Measurements from ENCODE around the gene UGT1A10. TPM values are rescaled to one million over a fixed set of nuclear protein-coding genes. Genes with fewer than 3 reads are reported as not detected.

The UGT1A10 gene
- total RNA-seq, 1 experiment from 2014 or later: not detected

- no peak for TF ChIP-seq CTCF (conservative IDR thresholded peaks at IDR 0.05; ENCODE audit: low read depth, low read length)
- TF ChIP-seq EZH2 (IDR thresholded peaks at IDR 0.05; ENCODE audit: borderline replicate concordance, low read depth, low read length, poor library complexity, severe bottlenecking): no peak
- ChIA-PET POLR2A (ENCODE audit: low non-redundant PET) (no interaction called here), CTCF (no interaction called here)
- intact Hi-C loops (cut with micrococcal nuclease; ENCODE audit: unreplicated experiment): no loop called here
- BruUV-seq (replicated peaks): no TSS peak
- Histone ChIP-seq H3K27ac (ENCODE audit: low read depth, low read length, poor library complexity, severe bottlenecking) (no peak overlapping the region), H3K4me3 (ENCODE audit: low read depth, low read length, poor library complexity, severe bottlenecking) (no peak overlapping the region), H3K9me3 (ENCODE audit: low read depth, low read length, poor library complexity, severe bottlenecking) (no peaks in the 10 kb centered on the region), H3K36me3 (ENCODE audit: insufficient read depth, low read length, poor library complexity, severe bottlenecking) (no peaks in the 10 kb centered on the region), H3K4me1 (ENCODE audit: insufficient read depth, low read length, poor library complexity, severe bottlenecking) (no peaks in the 10 kb centered on the region), H3K27me3 (replicated peaks; ENCODE audit: insufficient read depth, low read depth, low read length, poor library complexity) (no peaks in the 10 kb centered on the region)
- no peak for DNase-seq (ENCODE audit: low spot score)
Measured at GRCh38 chr2:233803994-233804393, 167.7 kb downstream of the UGT1A10 start.

DNA sequence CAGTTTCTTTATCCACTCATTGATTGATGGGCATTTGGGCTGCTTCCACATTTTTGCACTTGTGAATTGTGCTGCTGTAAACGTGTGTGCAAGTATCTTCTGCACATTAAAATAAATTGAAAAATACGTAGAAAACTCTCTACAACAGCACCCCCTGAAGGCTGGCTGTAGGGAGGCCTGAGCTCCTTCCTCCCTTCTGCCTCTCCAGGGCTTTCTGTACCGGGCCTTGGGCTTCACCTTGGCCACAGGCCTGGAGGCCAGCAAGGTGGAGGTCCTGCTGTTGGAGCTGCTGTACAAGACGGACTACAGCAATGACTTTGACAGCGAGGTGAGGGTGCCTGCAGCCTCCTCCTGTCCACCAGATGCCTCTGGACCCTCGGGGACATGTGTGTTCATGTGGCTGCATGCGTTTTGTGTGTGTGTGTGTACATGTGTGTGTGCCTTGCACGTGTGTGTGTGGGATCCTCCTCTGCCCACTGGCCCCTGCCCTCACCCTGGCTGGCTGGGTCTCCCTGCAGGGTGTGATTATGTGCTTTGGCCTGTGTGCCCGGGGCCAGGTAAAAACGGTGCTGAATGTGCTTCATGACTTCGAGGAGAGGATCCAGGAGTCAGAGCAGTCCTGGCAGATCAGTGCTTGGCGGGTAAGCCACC lies 171.1 kb downstream of the UGT1A10 start:
- no TSS peak for BruUV-seq (replicated peaks)
- intact Hi-C loops (cut with micrococcal nuclease; ENCODE audit: unreplicated experiment): no loop called here
- no peaks in the 10 kb centered on the region for H3K4me1 ChIP-seq (ENCODE audit: insufficient read depth, low read length, poor library complexity, severe bottlenecking)
- H3K36me3 ChIP-seq (ENCODE audit: insufficient read depth, low read length, poor library complexity, severe bottlenecking): no peaks in the 10 kb centered on the region
- H3K9me3 ChIP-seq (ENCODE audit: low read depth, low read length, poor library complexity, severe bottlenecking): no peaks in the 10 kb centered on the region
- POLR2A ChIA-PET (ENCODE audit: low non-redundant PET): no interaction called here
- H3K4me3 ChIP-seq (ENCODE audit: low read depth, low read length, poor library complexity, severe bottlenecking): no peak overlapping the region
- DNase-seq (ENCODE audit: low spot score): no peak
- TF ChIP-seq EZH2 (IDR thresholded peaks at IDR 0.05; ENCODE audit: borderline replicate concordance, low read depth, low read length, poor library complexity, severe bottlenecking) (no peak), CTCF (conservative IDR thresholded peaks at IDR 0.05; ENCODE audit: low read depth, low read length) (peak; percentile 29; the same call in 1 of the 2 replicates)
- CTCF ChIA-PET: no interaction called here
- no peak overlapping the region for H3K27ac ChIP-seq (ENCODE audit: low read depth, low read length, poor library complexity, severe bottlenecking)
- no peaks in the 10 kb centered on the region for H3K27me3 ChIP-seq (replicated peaks; ENCODE audit: insufficient read depth, low read depth, low read length, poor library complexity)

DNA sequence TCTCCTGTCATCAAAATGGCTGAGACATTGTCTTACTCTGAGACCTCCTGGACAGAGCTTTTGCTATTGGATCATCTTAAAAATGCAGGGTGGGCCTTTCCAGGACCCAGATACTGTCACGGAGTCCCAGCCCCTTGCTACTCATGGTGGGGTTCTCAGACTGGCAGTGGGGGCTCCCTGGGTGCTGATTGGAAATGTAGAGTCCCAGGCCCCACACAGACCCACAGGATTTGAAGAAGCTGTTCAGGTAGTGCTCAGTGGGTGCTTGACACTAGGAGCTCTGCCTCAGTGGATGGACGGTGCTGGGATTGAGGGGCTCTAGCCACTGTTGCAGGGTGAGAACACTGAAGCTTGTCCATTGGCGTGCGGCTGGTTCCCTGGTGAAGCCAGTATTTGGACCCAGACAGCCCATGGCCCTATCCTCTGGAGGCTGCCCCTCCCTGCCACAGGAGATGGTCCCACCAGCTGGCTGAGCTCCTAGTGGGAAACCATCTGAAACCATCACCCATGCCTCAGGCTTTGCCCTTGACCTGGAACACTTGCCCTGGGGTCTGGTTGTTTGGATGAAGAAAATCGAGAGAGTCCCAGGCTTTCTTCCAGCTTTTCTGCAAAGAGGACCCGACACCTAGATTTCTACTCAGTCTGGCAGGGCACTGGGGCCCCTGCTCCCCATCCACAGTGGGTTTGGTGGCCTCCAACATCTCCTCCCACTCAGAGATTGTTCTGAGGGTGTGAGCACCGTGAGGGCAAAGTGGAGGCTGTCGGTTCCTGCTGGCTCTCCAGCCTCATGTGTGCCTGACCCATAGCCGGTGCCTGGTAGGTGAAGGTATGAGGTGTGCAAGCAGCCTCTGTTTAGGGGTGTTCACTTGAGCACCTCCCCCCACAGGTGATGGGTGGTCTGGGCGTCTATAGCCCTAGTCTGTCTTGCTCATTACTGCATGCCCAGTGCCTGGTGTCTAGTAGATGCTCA lies 172.0 kb downstream of the UGT1A10 start:
- DNase-seq (ENCODE audit: low spot score): no peak
- Histone ChIP-seq H3K4me3 (ENCODE audit: low read depth, low read length, poor library complexity, severe bottlenecking) (no peak overlapping the region), H3K9me3 (ENCODE audit: low read depth, low read length, poor library complexity, severe bottlenecking) (no peaks in the 10 kb centered on the region), H3K36me3 (ENCODE audit: insufficient read depth, low read length, poor library complexity, severe bottlenecking) (no peaks in the 10 kb centered on the region), H3K27me3 (replicated peaks; ENCODE audit: insufficient read depth, low read depth, low read length, poor library complexity) (no peaks in the 10 kb centered on the region), H3K4me1 (ENCODE audit: insufficient read depth, low read length, poor library complexity, severe bottlenecking) (no peaks in the 10 kb centered on the region), H3K27ac (ENCODE audit: low read depth, low read length, poor library complexity, severe bottlenecking) (no peak overlapping the region)
- ChIA-PET CTCF (no interaction called here), POLR2A (ENCODE audit: low non-redundant PET) (no interaction called here)
- BruUV-seq (replicated peaks): no TSS peak
- intact Hi-C loops (cut with micrococcal nuclease; ENCODE audit: unreplicated experiment): no loop called here
- no peak for TF ChIP-seq CTCF (conservative IDR thresholded peaks at IDR 0.05; ENCODE audit: low read depth, low read length)
- TF ChIP-seq EZH2 (IDR thresholded peaks at IDR 0.05; ENCODE audit: borderline replicate concordance, low read depth, low read length, poor library complexity, severe bottlenecking): no peak
